ENCODE results near the gene ACSM6. TPM values are rescaled to one million over a fixed set of nuclear protein-coding genes. Genes with fewer than 3 reads are reported as not detected.

ACSM6 gene
- total and polyA plus RNA-seq, 5 donors from 2014 or later = not detected

- Histone ChIP-seq H3K9me3 (ENCODE audit: control insufficient read depth in 2 of 2, low read length in 2 of 2) (no peaks in the 10 kb centered on the region), H3K4me1 (ENCODE audit: control insufficient read depth, insufficient read depth, low read length, poor library complexity, severe bottlenecking) (no peaks in the 10 kb centered on the region), H3K27ac (ENCODE audit: insufficient read depth, low read length, poor library complexity, severe bottlenecking) (no peak overlapping the region), H3K27me3 (ENCODE audit: control insufficient read depth, insufficient read depth, low read length) (no peaks in the 10 kb centered on the region), H3K36me3 (ENCODE audit: control insufficient read depth, insufficient read depth, low read length) (no peaks in the 10 kb centered on the region), H3K4me3 (ENCODE audit: low read depth, low read length) (no peak overlapping the region)
- H3K9me3 Mint-ChIP-seq = peaks cover 0 to 2% (median 0%) of the 10 kb centered on the region in 7 donors
- H3K36me3 Mint-ChIP-seq = no peaks in the 10 kb centered on the region
- no peaks in the 10 kb centered on the region for H3K4me1 Mint-ChIP-seq
- no peak overlapping the region for H3K4me3 Mint-ChIP-seq
- ATAC-seq (ENCODE audit: low read depth in 2 of 2) (no peak), DNase-seq (no peak)
- H3K27ac Mint-ChIP-seq = no peak overlapping the region
- peaks cover 11% of the 10 kb centered on the region for H3K27me3 Mint-ChIP-seq
Measured at GRCh38 chr10:95257849-95258248, 63.8 kb downstream of the ACSM6 start.

GRCh38 chr10:95260397-95260881, 66.4 kb downstream of the ACSM6 start:
- Histone ChIP-seq H3K9me3 (ENCODE audit: control insufficient read depth in 2 of 2, low read length in 2 of 2) (no peaks in the 10 kb centered on the region), H3K27ac (ENCODE audit: insufficient read depth, low read length, poor library complexity, severe bottlenecking) (no peak overlapping the region), H3K36me3 (ENCODE audit: control insufficient read depth, insufficient read depth, low read length) (no peaks in the 10 kb centered on the region), H3K4me3 (ENCODE audit: low read depth, low read length) (no peak overlapping the region), H3K4me1 (ENCODE audit: control insufficient read depth, insufficient read depth, low read length, poor library complexity, severe bottlenecking) (no peaks in the 10 kb centered on the region), H3K27me3 (ENCODE audit: control insufficient read depth, insufficient read depth, low read length) (no peaks in the 10 kb centered on the region)
- Mint-ChIP-seq H3K36me3 (no peaks in the 10 kb centered on the region), H3K27ac (no peak overlapping the region), H3K4me1 (no peaks in the 10 kb centered on the region), H3K9me3 (peaks cover 0 to 2% (median 0%) of the 10 kb centered on the region in 7 donors), H3K27me3 (peaks cover 11% of the 10 kb centered on the region), H3K4me3 (no peak overlapping the region)
- ATAC-seq (ENCODE audit: low read depth in 2 of 2) (no peak), DNase-seq (no peak)

GRCh38 chr10:95260909-95261552, 67.0 kb downstream of the ACSM6 start:
- DNase-seq (no peak), ATAC-seq (ENCODE audit: low read depth in 2 of 2) (no peak)
- H3K36me3 ChIP-seq (ENCODE audit: control insufficient read depth, insufficient read depth, low read length) = no peaks in the 10 kb centered on the region
- no peak overlapping the region for H3K27ac ChIP-seq (ENCODE audit: insufficient read depth, low read length, poor library complexity, severe bottlenecking)
- no peaks in the 10 kb centered on the region for H3K36me3 Mint-ChIP-seq
- H3K27me3 ChIP-seq (ENCODE audit: control insufficient read depth, insufficient read depth, low read length) = no peaks in the 10 kb centered on the region
- no peak overlapping the region for H3K4me3 ChIP-seq (ENCODE audit: low read depth, low read length)
- H3K9me3 ChIP-seq (ENCODE audit: control insufficient read depth in 2 of 2, low read length in 2 of 2) = no peaks in the 10 kb centered on the region
- H3K4me3 Mint-ChIP-seq = no peak overlapping the region
- H3K27me3 Mint-ChIP-seq = peaks cover 11% of the 10 kb centered on the region
- H3K4me1 Mint-ChIP-seq = no peaks in the 10 kb centered on the region
- H3K4me1 ChIP-seq (ENCODE audit: control insufficient read depth, insufficient read depth, low read length, poor library complexity, severe bottlenecking) = no peaks in the 10 kb centered on the region
- H3K27ac Mint-ChIP-seq = no peak overlapping the region
- no peaks in the 10 kb centered on the region for H3K9me3 Mint-ChIP-seq

- Mint-ChIP-seq H3K27me3 (peaks cover 11% of the 10 kb centered on the region), H3K36me3 (no peaks in the 10 kb centered on the region), H3K4me1 (peaks cover 0 to 4% (median 0%) of the 10 kb centered on the region in 4 donors), H3K4me3 (no peak overlapping the region), H3K9me3 (no peaks in the 10 kb centered on the region), H3K27ac (no peak overlapping the region)
- H3K4me1 ChIP-seq (ENCODE audit: control insufficient read depth, insufficient read depth, low read length, poor library complexity, severe bottlenecking) = no peaks in the 10 kb centered on the region
- no peak overlapping the region for H3K4me3 ChIP-seq (ENCODE audit: low read depth, low read length)
- no peak overlapping the region for H3K27ac ChIP-seq (ENCODE audit: insufficient read depth, low read length, poor library complexity, severe bottlenecking)
- DNase-seq = no peak
- ATAC-seq (ENCODE audit: low read depth in 2 of 2) = no peak
- no peaks in the 10 kb centered on the region for H3K9me3 ChIP-seq (ENCODE audit: control insufficient read depth in 2 of 2, low read length in 2 of 2)
- no peaks in the 10 kb centered on the region for H3K27me3 ChIP-seq (ENCODE audit: control insufficient read depth, insufficient read depth, low read length)
- H3K36me3 ChIP-seq (ENCODE audit: control insufficient read depth, insufficient read depth, low read length) = no peaks in the 10 kb centered on the region
Measured at GRCh38 chr10:95261926-95262325, 67.9 kb downstream of the ACSM6 start.

- Mint-ChIP-seq H3K4me1 (peaks cover 0 to 4% (median 0%) of the 10 kb centered on the region in 4 donors), H3K36me3 (no peaks in the 10 kb centered on the region), H3K27me3 (peaks cover 11% of the 10 kb centered on the region), H3K4me3 (no peak overlapping the region), H3K27ac (no peak overlapping the region), H3K9me3 (no peaks in the 10 kb centered on the region)
- Histone ChIP-seq H3K36me3 (ENCODE audit: control insufficient read depth, insufficient read depth, low read length) (no peaks in the 10 kb centered on the region), H3K27ac (ENCODE audit: insufficient read depth, low read length, poor library complexity, severe bottlenecking) (no peak overlapping the region), H3K27me3 (ENCODE audit: control insufficient read depth, insufficient read depth, low read length) (no peaks in the 10 kb centered on the region), H3K9me3 (ENCODE audit: control insufficient read depth in 2 of 2, low read length in 2 of 2) (no peaks in the 10 kb centered on the region), H3K4me1 (ENCODE audit: control insufficient read depth, insufficient read depth, low read length, poor library complexity, severe bottlenecking) (no peaks in the 10 kb centered on the region), H3K4me3 (ENCODE audit: low read depth, low read length) (no peak overlapping the region)
- no peak for ATAC-seq (ENCODE audit: low read depth in 2 of 2)
- no peak for DNase-seq
Measured at GRCh38 chr10:95262763-95263518, 68.9 kb downstream of the ACSM6 start.

- H3K9me3 Mint-ChIP-seq = no peaks in the 10 kb centered on the region
- peaks cover 0 to 4% (median 0%) of the 10 kb centered on the region in 4 donors for H3K4me1 Mint-ChIP-seq
- Histone ChIP-seq H3K27ac (ENCODE audit: insufficient read depth, low read length, poor library complexity, severe bottlenecking) (no peak overlapping the region), H3K4me3 (ENCODE audit: low read depth, low read length) (no peak overlapping the region), H3K27me3 (ENCODE audit: control insufficient read depth, insufficient read depth, low read length) (no peaks in the 10 kb centered on the region), H3K4me1 (ENCODE audit: control insufficient read depth, insufficient read depth, low read length, poor library complexity, severe bottlenecking) (no peaks in the 10 kb centered on the region), H3K36me3 (ENCODE audit: control insufficient read depth, insufficient read depth, low read length) (no peaks in the 10 kb centered on the region), H3K9me3 (ENCODE audit: control insufficient read depth in 2 of 2, low read length in 2 of 2) (no peaks in the 10 kb centered on the region)
- H3K4me3 Mint-ChIP-seq = no peak overlapping the region
- peaks cover 11% of the 10 kb centered on the region for H3K27me3 Mint-ChIP-seq
- H3K27ac Mint-ChIP-seq = no peak overlapping the region
- H3K36me3 Mint-ChIP-seq = no peaks in the 10 kb centered on the region
- DNase-seq (no peak), ATAC-seq (ENCODE audit: low read depth in 2 of 2) (no peak)
Measured at GRCh38 chr10:95263864-95264226, 69.8 kb downstream of the ACSM6 start.

GRCh38 chr10:95264227-95265051, 70.4 kb downstream of the ACSM6 start:
- DNase-seq (no peak), ATAC-seq (ENCODE audit: low read depth in 2 of 2) (no peak)
- no peak overlapping the region for H3K4me3 ChIP-seq (ENCODE audit: low read depth, low read length)
- no peaks in the 10 kb centered on the region for H3K36me3 ChIP-seq (ENCODE audit: control insufficient read depth, insufficient read depth, low read length)
- Mint-ChIP-seq H3K27me3 (peaks cover 11% of the 10 kb centered on the region), H3K4me1 (peaks cover 0 to 4% (median 0%) of the 10 kb centered on the region in 4 donors), H3K36me3 (no peaks in the 10 kb centered on the region), H3K9me3 (no peaks in the 10 kb centered on the region), H3K4me3 (no peak overlapping the region), H3K27ac (peak overlapping the region in 1 of 3 donors; percentile 20)
- no peaks in the 10 kb centered on the region for H3K4me1 ChIP-seq (ENCODE audit: control insufficient read depth, insufficient read depth, low read length, poor library complexity, severe bottlenecking)
- H3K27me3 ChIP-seq (ENCODE audit: control insufficient read depth, insufficient read depth, low read length) = no peaks in the 10 kb centered on the region
- no peaks in the 10 kb centered on the region for H3K9me3 ChIP-seq (ENCODE audit: control insufficient read depth in 2 of 2, low read length in 2 of 2)
- no peak overlapping the region for H3K27ac ChIP-seq (ENCODE audit: insufficient read depth, low read length, poor library complexity, severe bottlenecking)

Data from CD4-positive, CD25-positive, alpha-beta regulatory T cell (primary cell).